Fibroblast of villous mesenchyme (primary cell): Measurements from ENCODE around the gene MXD3. TPM values are rescaled to one million over a fixed set of nuclear protein-coding genes. Genes with fewer than 3 reads are reported as not detected.

ENCODE experiments used
- DNase-seq: peaks from one replicate; pipeline ENCODE4 v3.0.0-alpha.2; 2010; ENCODE audit warnings: low read depth
- H3K4me3 ChIP-seq: 2 replicates; pipeline ENCODE4 v1.5.1; 2011; ENCODE audit warnings: low read depth, mild to moderate bottlenecking, low read length
- total RNA-seq: library from RNA; depleted of rRNA; stranded (reverse); fragments of >200 nt; gene quantifications from 2 replicates; pipeline ENCODE4 v1.2.3, GENCODE V29; 2012
- TF ChIP-seq, protein P1 (sequence below): IDR thresholded peaks from 2 replicates; pipeline ENCODE4 v1.5.1; 2012; ENCODE audit warnings: low read depth, mild to moderate bottlenecking, low read length; ENCODE audit not compliant: insufficient read depth

The MXD3 gene
- total RNA-seq, 1 donor: 9.1 TPM

DNA sequence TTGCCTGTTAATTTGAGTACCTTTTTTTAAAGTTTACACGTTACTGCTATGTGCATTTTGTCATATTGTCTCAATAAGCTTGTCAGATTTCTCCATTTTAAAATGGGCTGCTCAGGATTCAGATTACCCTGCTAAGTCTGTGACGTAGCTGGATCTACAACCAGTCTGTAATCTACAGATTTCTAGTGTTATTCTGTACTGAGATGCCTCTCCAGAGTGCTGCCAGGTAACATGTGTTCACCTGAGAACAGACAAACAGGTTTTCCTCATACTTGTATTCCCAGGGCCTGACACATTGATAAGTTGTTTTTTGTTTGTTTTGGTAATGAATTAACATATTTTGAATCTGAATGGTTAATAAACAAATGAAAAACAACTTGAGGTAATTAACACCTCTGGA lies 23.5 kb downstream of the MXD3 start:
- DNase-seq: no peak
- TF ChIP-seq, protein P1, sequence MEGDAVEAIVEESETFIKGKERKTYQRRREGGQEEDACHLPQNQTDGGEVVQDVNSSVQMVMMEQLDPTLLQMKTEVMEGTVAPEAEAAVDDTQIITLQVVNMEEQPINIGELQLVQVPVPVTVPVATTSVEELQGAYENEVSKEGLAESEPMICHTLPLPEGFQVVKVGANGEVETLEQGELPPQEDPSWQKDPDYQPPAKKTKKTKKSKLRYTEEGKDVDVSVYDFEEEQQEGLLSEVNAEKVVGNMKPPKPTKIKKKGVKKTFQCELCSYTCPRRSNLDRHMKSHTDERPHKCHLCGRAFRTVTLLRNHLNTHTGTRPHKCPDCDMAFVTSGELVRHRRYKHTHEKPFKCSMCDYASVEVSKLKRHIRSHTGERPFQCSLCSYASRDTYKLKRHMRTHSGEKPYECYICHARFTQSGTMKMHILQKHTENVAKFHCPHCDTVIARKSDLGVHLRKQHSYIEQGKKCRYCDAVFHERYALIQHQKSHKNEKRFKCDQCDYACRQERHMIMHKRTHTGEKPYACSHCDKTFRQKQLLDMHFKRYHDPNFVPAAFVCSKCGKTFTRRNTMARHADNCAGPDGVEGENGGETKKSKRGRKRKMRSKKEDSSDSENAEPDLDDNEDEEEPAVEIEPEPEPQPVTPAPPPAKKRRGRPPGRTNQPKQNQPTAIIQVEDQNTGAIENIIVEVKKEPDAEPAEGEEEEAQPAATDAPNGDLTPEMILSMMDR: no peak
- no peak overlapping the region for H3K4me3 ChIP-seq

DNA sequence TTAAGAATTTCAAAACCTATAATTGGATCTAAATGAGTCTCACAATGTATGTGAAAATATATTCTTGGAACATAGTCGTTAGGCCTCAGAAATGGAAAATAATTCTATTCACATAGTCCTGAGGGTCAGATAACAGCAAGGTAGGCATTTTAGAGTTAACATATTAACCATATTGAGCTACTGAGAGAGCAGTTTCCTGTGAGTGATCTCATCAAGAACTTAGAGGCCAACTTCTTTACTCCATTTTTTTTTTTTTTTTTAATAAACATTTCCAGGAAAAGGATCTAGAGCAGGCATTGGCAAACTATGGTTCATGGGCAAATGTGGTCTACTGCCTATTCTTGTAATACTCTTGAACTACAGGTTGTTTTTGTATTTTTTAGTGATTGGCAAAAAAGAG lies 34.8 kb downstream of the MXD3 start:
- no peak overlapping the region for H3K4me3 ChIP-seq
- TF ChIP-seq, protein P1: no peak
- no peak for DNase-seq

DNA sequence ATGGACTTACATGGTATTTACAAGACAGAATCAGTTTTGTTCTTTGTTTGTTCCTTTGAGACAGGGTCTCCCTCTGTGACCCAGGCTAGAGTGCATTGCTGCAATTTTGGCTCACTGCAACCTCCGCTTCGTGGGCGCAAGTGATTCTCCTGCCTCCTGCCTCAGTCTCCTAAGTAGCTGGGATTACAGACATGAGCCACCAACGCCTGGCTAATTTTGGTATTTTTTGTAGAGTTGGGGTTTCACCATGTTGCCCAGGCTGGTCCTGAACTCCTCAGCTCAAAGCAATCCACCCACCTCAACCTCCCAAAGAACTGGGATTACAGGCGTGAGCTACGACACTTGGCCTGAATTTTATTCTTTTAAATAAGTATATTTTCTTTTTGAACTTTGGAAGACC lies 35.8 kb downstream of the MXD3 start:
- H3K4me3 ChIP-seq: no peak overlapping the region
- DNase-seq: no peak
- TF ChIP-seq, protein P1: no peak

DNA sequence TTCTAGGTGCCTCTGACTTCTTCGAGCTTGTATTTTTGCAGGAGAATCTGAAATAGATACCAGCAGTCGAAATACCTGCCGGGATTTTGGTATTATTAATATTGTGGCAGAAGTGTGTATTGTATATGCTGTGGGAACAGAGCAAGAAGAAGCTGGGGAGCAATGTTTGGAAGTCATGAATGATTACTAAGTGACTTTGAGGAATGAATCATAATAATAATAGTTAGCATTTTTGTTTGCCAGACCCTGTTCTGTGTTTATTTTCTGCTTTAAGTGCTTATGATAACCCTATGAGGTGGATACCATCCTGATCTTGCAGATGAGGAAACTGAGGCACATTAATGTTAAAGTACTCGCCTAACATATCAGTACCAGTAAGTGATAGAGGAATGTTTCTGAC lies 40.6 kb downstream of the MXD3 start:
- TF ChIP-seq, protein P1: no peak
- no peak for DNase-seq

DNA sequence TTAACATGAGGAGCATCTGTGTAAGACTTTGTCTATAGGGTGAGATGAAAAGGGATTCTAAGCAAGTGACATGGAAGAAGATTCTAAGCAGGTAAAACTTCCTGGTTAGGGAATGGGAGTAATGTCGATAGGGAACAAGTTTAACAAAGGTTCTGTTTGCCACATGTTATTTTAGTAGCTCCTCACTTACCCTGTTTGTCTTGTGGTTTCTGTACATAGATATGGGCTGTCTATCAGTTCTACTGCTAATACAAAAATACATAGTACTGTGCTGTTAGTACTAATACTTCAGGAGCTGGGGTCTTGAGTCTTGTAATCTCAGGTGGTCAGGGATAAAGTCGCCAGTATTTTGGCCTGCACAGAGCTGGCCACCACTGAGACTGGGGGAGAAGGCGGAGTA lies 41.0 kb downstream of the MXD3 start:
- no peak for DNase-seq
- H3K4me3 ChIP-seq: no peak overlapping the region
- TF ChIP-seq, protein P1: no peak

More for the DNA sequence above, 40.6 kb downstream of the MXD3 start:
- no peak overlapping the region for H3K4me3 ChIP-seq

DNA sequence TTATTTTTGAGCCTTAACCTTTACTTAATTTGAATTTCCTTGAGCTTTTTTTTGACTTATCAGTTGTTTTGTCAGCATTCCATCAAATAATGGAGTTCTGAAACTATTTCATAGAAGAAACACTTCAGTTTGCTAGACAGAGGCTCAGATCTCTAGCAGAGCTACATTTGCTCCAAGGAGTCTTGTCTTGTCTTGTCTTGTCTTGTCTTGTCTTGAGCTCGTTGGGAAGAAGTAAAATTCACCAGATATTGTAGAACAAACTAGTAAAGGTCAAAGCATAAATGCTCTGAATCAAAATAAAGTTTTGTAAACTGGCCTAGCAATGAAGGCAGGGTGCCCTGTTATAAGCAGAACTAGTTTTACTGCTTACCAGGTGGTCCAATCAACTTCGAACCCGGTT lies 41.7 kb downstream of the MXD3 start:
- H3K4me3 ChIP-seq: no peak overlapping the region
- no peak for DNase-seq
- TF ChIP-seq, protein P1: no peak

DNA sequence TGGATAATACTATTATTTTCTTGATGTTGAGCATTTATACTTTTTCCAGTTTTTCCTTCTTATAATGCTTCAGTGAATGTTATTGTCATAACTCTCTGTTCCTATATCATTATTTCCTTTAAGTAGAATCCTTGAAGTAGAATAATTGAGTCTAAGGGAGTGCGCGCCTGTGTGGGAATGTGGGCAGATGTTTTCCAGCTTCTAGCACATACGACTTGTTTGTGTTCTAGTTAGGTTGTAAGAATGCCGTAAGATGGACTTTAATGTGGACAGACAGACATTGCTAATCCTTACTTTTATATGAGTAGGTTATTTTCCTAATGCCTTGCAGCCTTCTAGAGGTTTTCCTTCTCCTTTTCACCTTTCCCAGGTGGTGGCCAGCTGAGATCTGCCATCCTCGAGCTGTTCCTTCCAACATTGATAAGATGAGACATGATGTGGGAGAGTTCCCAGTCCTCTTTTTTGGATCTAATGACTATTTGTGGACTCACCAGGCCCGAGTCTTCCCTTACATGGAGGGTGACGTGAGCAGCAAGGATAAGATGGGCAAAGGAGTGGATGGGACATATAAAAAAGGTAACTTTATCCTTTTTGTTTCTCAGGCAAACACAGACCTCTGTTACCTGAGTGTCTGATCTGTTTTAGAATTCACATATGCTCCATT lies 42.3 kb downstream of the MXD3 start:
- TF ChIP-seq, protein P1: no peak
- DNase-seq: no peak

More for the DNA sequence above, 42.3 kb downstream of the MXD3 start:
- H3K4me3 ChIP-seq: no peak overlapping the region
